ENCODE data around the gene LY6G6D. TPM values are rescaled to one million over a fixed set of nuclear protein-coding genes. Genes with fewer than 3 reads are reported as not detected.

The LY6G6D gene
- total and polyA plus RNA-seq, 2 of the 13 experiments (the other 11 are each of a cell fraction or from before 2014, with no cell fraction given), result not detected

DNA sequence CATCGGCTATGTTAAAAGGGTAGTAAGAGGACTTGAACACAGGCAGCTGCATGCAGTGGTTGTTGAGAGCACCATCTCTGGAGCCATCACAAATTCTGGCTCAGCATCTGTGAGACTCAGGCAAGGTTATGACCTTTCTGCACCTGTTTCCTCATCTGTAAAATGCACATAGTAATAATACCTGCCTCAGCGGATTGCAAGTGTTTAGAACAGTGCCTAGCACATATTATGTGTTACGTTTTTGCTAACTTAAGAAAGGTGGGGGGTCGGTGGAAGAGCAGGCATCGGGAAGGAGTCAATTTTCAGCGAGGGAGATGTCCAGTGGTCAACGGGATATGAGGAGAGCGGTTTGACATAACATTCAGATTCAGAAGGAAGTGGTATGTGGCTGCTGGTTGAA, 37.2 kb upstream of the LY6G6D start:
- H3K27ac ChIP-seq (ENCODE audit: extremely low read length, insufficient read depth, low read length), result no peak overlapping the region
- no peak overlapping the region for H3K9ac ChIP-seq (ENCODE audit: insufficient read depth, low read depth, low read length)
- WGBS (ENCODE audit: low lambda C conversion rate), result 37% methylated on average over 8 of the region's 8 CpGs
- H3K4me3 ChIP-seq (replicated peaks in 1 of 3; ENCODE audit: insufficient read depth in 1 of 3, low read depth in 2 of 3, low read length in 3 of 3), result no peak overlapping the region
- no peak for TF ChIP-seq USF2 (IDR thresholded peaks at IDR 0.05; ENCODE audit: low read depth, low read length)
- TF ChIP-seq USF2 (CRISPR knock-in tag; IDR thresholded peaks at IDR 0.05; ENCODE audit: borderline replicate concordance), result no peak
- no peak for TF ChIP-seq FIP1L1 (IDR thresholded peaks at IDR 0.05; ENCODE audit: borderline replicate concordance, insufficient read depth, low read depth, low read length)
- no peak for TF ChIP-seq NCOA5 (CRISPR knock-in tag; IDR thresholded peaks at IDR 0.05)
- no peak for TF ChIP-seq HDAC6 (IDR thresholded peaks at IDR 0.05; ENCODE audit: low read depth, low read length)
- no peak for TF ChIP-seq ZNF747 (CRISPR knock-in tag; IDR thresholded peaks at IDR 0.05; ENCODE audit: borderline replicate concordance)
- TF ChIP-seq RARA (CRISPR knock-in tag; IDR thresholded peaks at IDR 0.05), result no peak
- no peak for TF ChIP-seq HINFP (CRISPR knock-in tag; IDR thresholded peaks at IDR 0.05; ENCODE audit: low read depth)
- no peak for TF ChIP-seq ARID4A (CRISPR knock-in tag; IDR thresholded peaks at IDR 0.05; ENCODE audit: borderline replicate concordance)
- TF ChIP-seq ZFP36L2 (CRISPR knock-in tag; IDR thresholded peaks at IDR 0.05), result no peak
- no peak for TF ChIP-seq ZMAT5 (CRISPR knock-in tag; IDR thresholded peaks at IDR 0.05; ENCODE audit: borderline replicate concordance, low read depth)
- no peak for TF ChIP-seq MEF2D (CRISPR knock-in tag; IDR thresholded peaks at IDR 0.05)
- TF ChIP-seq NR2F6 (IDR thresholded peaks at IDR 0.05), result no peak
- no peak for TF ChIP-seq NR2F6 (CRISPR knock-in tag; IDR thresholded peaks at IDR 0.05)
- TF ChIP-seq PRMT3 (CRISPR knock-in tag; IDR thresholded peaks at IDR 0.05; ENCODE audit: borderline replicate concordance, low read depth), result no peak
- no peak overlapping the region for H3K4me2 ChIP-seq (ENCODE audit: low read depth, low read length)
- BruUV-seq (replicated peaks), result no TSS peak
- intact Hi-C loops (cut with micrococcal nuclease; ENCODE audit: unreplicated experiment) (no loop called here), in situ Hi-C loops (cut with HindIII; ENCODE audit: extremely low pct_ligation_motif_present, low pct_unique_long_range_greater_than_20kb) (no loop called here)
- no peaks in the 10 kb centered on the region for H4K20me1 ChIP-seq (ENCODE audit: insufficient read depth, low read length)
- H2AFZ ChIP-seq (ENCODE audit: low read length), result no peak overlapping the region
- peaks cover 22% of the 10 kb centered on the region for H3K4me1 ChIP-seq (ENCODE audit: insufficient read depth, low read length)
- no peak for DNase-seq (ENCODE audit: low spot score)
- no peaks in the 10 kb centered on the region for H3K9me3 ChIP-seq (ENCODE audit: low read length)
- POLR2A ChIA-PET, result interaction anchor here (1.0 to 1.5 kb wide), 2 partner anchors 25 to 268 kb away, joined by 3 read pairs; partner anchors contain the start of genes ABHD16A and CFB
- FAIRE-seq, result no peak
- H3K36me3 ChIP-seq (replicated peaks in 1 of 2; ENCODE audit: control insufficient read depth in 1 of 2, insufficient read depth in 2 of 2, low read length in 2 of 2), result no peaks in the 10 kb centered on the region; a peak in 1 of 5 replicates
- H3K27me3 ChIP-seq (ENCODE audit: control insufficient read depth in 1 of 2, insufficient read depth in 2 of 2, low read length in 2 of 2), result no peaks in the 10 kb centered on the region
- ATAC-seq, result no peak
- H3K79me2 ChIP-seq (ENCODE audit: insufficient read depth, low read length), result no peaks in the 10 kb centered on the region
- CTCF ChIA-PET (ENCODE audit: low intra/inter-chr PET ratio, low total read pairs), result no interaction called here

All from HepG2 (cell line).